Keratinocyte (primary cell): ENCODE data around the gene PNPLA8.

Experiments used
- CTCF ChIP-seq, 3 experiments: IDR thresholded peaks in 1 of 3; conservative IDR thresholded peaks in 1 of 3; optimal IDR thresholded peaks in 1 of 3; 2 replicates in 2 of 3; 3 replicates in 1 of 3; pipeline versions ENCODE3 to v1.5.1; 2011; ENCODE audit warnings: low read length in 3 of 3, mild to moderate bottlenecking in 3 of 3, moderate library complexity in 2 of 3, control low read depth in 1 of 3, inconsistent platforms in 1 of 3; ENCODE audit not compliant: insufficient read depth in 2 of 3; ENCODE audit errors: extremely low read depth in 1 of 3
- EZH2 ChIP-seq: IDR thresholded peaks from one replicate; pipeline ENCODE4 v1.6.1; 2012; ENCODE audit warnings: inconsistent platforms, mild to moderate bottlenecking, low read length, moderate library complexity

GRCh38 chr7:108448584-108449505 lies 77.1 kb downstream of the PNPLA8 start:
- TF ChIP-seq EZH2, result no peak
- TF ChIP-seq CTCF (optimal IDR thresholded peaks at IDR 0.05 in 1 of 3, IDR thresholded peaks at IDR 0.05 in 1 of 3, conservative IDR thresholded peaks at IDR 0.05 in 1 of 3; ENCODE audit: extremely low read depth in 1 of 3, insufficient read depth in 2 of 3, low read length in 3 of 3), result no peak
